ENCODE measurements around the gene LAMA2. TPM values are rescaled to one million over a fixed set of nuclear protein-coding genes. Genes with fewer than 3 reads are reported as not detected.
A peak's percentile ranks its signal among the peaks of the same experiment; 100 is the strongest.

The LAMA2 gene
- polyA plus RNA-seq, 12 donors = 96.1 to 182 (median 156) TPM

DNA sequence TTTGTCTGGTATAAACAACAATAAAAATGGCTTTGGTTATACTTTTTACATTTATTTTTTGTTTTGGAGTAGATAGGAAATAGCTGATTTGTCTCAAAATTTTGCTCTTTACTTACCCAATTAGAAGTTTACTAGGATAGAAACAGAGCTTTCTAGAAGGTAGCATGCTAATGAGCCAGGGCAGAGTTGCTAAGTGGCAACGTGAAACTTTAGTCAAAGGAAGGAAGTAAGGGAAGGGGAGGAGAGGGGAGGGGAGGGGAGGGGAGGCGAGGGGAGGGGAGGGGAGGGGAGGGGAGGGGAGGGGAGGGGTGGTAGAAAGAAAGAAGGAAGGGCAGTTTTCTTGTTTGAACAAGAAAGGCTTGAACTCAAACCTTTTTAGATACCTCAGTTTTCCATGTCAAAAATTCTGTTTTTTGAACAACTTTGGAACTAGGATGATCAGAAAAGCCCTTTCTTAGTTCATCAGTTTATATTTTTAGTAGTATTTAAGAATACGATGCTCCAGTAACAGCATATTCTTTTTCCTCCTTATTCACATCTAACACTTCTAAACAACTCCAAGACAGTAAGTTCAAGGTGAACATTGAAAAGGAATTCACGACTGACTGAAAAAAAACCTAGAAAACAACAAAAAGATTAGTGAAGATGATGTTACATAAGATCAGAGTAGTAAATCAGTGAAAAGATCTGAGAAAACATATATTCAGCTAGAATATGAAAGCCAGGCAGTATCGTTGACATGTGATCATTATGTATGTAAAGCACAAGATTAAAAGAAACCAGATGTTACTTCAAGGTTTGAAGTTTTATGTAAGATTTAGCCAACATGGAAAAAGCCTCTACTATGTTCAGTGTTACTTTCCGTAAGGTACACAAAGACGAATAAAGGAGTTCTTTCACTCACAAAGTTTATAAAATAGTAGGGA is 563.6 kb downstream of the LAMA2 start:
- no peak for DNase-seq

DNA sequence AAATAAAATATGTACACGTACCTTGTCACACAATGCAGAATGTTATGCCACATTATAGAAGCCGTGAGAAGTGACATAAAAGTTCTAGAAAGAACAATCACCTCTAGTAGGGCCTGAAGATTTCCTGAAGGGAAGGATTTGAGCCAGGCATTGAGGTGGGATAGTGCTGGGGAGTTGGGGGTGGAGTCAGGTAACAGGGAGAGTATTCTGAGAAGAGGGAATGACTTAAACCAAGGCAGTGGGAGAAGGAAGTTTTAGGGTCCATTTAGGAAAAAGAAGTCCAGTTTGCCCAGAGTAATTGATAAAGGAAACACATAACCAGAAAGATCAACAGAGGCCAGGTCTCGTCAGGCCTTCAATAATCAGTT is 564.2 kb downstream of the LAMA2 start:
- no peak for DNase-seq

DNA sequence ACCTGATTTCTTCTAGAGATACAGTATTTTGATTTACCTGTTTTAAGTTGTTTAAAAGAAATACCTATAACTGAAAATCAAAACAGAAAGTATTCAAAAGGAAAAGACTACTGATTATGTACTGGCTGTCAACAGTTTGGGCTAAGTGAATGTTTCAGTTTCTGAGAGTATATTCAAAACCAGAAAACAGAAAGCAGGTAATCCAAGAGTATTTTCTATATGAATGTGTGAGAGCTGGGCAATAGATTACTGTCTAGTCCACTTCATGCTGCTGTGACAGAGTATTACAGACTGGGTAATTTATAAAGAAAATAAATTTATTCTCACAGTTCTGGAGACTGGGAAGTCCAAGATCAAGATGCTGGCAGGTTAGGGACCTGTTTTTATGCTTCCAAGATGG is 566.0 kb downstream of the LAMA2 start:
- DNase-seq = no peak

DNA sequence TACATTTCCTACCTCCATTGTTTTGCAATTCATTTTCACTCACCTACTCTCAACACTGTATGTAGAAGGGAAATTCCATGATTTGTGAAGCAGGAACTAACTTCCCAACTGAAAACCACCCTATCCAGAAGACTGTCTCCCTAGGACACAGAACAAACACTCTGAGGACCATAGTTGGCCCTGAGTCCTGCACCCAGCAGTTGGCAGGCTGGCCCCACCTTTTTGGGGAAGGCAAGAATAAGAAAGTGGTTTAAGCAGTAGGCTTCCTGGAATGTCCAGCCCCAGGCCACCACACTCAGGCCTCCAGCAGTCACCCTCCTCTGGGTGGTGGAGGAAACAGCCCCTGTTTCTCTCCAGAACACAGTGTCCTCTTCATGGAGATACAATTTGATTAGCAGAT is 568.2 kb downstream of the LAMA2 start:
- DNase-seq = no peak

DNA sequence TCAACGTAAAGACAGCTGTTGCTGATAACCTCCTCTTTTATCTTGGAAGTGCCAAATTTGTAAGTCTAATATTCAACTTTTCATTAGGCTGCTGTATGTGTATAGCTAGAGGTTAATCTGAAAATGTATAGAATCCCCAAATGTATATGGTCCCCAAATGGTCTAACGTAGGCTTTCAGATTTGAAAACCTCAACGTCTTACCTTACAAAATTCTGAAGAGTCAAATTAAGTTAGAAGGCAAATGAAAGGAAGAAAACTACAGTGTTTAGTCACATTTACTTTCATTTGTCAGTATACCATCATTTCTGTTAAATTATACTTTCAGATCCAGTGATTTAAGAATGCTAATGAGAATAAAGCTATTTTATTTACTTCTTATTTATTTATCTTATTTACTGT is 570.1 kb downstream of the LAMA2 start:
- DNase-seq = no peak

DNA sequence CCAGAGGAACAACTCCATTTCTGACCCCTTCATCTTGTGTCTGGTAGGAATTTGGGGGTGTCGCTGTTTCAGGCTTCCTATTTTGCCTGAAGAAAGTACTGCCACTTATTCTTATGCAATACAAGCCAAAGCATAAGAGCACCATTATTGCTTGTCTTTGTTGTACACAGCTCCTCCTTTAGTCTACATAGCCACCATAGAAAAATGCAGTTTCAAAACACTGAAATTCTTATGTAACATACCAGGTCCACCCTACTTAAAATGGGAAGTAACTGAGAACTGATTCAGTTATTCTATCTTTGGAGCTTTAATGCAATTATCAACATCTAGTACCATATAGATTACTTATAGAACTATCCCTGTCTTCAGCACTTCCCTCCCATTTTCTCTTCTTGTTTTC is 571.5 kb downstream of the LAMA2 start:
- no peak for DNase-seq

DNA sequence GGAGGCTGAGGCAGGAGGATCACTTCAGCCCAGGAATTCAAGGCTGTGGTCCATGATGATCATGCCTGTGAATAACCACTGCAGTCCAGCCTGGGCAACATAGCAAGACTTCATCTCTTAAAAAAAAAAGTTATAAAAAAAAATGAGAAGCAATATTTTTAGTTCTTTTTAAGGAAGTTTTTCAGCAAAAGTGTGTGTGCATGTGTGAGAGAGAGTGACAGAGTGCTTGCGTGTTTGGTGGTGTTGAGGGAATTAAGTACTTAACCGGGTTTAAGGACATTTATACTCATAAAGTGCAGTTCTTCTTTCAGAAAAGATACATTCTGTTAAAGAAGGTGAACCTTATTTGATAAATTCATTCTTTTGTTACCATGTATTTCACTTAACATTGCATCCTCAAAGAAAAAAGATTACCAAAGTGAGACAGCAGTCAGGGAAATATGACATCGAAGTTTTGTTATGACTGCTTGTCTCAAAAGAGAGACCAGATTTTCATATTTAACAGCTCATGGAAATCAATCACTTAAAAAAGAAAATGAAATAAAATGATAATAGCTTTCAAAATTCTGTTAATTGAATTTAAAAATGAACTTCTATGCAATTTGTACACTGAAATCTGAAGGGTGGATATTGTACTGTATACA is 572.3 kb downstream of the LAMA2 start:
- DNase-seq = no peak

DNA sequence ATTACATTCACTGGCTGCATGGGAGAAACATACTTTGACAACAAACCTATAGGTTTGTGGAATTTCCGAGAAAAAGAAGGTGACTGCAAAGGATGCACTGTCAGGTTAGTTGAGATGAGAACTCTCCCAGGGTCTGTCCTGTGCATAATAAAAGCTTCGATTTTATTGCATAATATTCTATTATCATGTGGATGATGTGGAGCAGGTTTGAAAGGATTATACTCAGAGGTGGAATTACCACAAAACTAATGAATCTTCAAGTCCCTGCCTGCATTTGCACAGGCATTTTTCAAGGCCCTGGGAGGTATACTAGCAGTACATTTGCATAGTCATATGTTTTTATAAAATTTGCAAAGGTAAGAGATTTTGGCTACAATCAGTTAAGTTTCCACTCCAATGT is 577.3 kb downstream of the LAMA2 start:
- no peak for DNase-seq

DNA sequence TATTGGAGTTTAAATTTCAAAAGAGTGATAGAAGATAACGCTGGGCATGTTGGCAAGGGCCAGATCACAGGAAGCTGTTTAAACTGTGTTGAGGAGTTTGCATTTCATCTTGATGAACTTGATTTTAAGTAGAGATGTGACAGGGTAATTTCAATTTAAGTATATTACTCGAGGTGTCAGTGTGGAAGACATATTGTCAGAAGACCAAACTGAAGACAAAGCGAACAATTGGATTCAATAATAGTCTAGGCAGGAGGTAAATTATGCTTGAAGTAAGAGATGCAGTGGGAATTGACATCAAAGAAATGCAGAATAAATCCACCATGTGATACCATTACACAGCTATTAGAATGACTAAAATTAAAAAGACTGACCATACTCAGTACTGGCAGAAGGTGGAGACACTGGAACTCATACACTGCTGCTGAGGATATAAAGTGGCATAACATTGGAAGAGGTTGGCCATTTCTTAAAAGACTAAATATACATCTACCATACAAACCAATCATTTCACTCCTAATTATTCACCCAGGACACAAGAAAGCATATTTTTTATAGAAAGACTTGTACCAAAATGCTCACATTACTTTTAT is 586.2 kb downstream of the LAMA2 start:
- DNase-seq = no peak

DNA sequence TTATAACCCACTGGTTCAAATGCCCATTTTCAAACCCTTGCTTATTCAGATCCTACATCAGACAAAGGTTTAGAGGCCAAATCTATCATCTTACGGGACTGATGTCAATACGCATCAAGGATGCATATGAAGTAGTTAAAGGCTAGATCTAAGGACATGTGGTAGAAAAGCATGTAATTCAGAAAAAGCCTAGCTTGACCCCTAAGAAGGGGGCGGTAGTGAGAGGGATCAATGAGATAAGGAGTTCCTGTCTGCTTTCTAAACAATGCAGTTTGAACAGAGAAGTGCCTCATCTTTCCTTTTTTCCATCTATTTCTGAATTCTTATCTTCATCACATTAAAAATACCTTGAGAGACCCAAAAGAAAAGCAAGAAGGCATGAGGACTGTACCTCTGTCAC is 589.3 kb downstream of the LAMA2 start:
- no peak for DNase-seq

DNA sequence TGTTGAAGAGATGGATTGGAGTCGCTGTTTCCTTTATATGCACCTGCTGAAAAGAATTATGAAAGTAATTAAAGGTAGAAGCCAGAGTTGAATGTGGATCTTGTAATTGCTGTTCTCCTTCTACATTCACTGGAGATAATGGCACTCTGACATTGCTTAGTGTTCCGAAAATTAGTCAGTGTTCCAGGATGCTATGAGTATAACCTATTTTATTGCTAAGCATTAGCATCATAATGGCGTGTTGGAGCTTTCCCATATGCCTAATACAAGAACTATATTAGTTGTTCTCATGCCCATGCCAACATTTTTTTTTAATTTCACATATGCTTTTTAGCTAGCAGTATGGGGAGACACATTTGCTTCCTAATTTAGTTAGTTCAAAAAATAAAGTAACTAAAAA is 590.6 kb downstream of the LAMA2 start:
- no peak for DNase-seq

DNA sequence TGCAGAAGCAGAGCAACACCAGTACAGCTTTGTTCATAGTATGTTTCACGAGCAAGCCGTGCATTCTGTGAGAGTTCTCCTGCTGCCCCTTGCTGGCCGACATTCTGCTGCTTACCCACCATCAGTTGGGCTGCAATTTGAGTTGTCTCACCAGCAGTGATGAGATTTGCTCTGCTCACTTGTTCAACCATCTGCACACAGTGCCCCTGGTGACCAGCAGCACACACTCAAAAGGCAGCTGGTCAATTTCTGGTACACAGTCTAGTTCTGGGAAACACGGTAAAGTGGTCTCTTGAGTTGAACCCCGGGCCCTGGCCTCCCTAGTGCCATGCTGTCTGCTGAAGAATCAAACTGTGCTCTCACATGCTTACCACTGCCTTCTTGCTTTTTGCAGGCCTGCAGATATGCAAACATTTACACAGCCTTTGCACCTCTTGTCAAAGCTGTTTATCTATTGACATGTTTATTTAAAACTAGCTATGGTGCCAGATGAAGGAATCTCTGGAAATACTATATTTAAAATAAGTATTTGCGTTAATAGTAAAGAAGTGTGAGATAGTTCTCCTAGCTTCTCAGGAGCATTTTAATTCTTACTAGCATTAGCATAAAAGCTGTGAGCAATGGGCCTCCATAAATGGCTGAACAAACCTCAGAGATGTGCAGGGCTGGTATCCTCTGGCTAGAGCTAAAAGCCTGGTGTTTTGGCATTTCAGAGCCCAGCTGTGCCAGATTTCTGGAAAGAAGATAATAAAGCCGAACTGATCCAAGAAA is 592.7 kb downstream of the LAMA2 start:
- no peak for DNase-seq

DNA sequence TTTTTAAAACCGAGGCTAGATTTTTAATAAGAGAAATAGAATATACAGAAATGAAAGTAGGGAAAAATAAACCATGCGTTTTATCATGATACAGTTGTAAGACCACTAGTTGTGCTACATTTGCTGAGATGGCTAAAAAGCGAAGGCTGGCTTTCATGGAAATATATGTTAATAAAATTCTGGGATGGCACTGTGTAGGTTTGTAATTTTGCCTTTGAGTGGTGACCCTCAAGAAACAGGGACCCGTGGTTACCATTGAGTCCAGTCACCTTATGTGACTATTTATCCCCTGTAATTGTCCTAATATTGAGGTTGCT is 593.3 kb downstream of the LAMA2 start:
- no peak for DNase-seq

DNA sequence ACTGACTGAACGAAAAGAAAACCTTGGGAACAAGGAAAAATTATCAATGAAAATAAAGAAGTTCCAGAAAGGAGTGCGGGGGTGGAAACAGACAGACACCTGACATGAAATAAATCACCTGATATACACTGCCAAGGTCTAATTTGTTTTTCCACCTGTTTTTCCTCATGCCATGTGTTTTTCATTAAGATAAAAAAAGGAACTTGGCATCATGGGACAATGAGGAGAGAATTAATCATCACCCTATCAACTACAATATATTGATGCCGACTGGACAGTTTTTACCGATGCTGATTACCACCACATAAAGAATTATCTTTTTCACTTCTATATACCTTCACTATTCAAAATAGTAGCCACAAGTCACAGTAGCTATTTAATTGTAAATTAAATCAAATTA is 593.9 kb downstream of the LAMA2 start:
- DNase-seq = no peak

DNA sequence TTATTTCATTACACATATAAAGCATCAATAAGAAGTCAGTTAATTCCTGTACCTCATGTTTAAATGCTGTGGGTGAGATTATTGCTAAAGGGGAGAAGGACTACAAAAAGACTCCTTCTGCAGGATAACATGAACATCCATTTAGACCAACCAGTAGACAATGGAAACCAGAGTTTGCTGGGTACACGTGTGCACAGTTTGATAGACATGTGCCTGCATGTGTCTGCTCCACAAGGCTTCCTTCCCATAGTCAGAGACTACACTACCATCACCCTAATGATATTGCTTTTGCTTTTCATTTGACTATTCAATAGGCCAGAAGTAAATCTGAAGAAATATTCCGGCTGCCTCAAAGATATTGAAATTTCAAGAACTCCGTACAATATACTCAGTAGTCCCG is 595.4 kb downstream of the LAMA2 start:
- DNase-seq = no peak

DNA sequence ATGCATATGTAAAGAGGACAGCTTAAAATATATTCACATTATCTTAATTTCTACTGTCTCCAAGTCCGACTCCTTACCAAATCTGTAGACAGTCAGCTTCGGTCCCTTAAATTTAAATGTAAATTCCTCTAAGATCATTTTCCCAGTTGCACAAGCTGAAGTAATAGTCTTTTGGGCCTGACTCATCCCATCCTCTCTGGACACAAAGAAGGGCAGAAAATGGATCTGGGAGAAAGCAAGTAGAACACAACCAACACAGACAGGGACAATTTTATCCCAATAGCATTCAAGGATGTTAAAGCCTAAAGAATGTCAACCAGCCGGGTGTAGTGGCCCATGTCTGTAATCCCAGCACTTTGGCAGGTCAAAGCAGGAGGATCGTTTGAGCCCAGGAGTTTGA is 598.8 kb downstream of the LAMA2 start:
- no peak for DNase-seq

DNA sequence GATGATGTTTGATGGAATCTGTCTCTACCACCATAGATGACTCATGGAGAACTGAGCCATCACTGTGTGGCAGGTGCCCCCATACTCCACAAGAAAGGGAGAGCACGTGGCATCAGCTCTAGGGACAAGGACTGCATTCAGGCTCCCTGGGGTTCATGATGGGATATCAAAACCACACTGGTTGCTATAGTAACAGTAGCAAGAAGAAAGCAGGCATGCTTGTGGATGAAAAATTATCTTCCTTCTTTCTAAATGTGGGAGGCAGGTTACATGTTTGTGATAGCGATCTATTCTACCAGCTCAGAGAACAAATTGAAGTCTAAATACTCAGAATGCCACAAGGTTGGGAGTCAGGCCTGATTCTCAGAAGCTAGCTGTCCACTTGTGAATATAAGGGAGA is 602.8 kb downstream of the LAMA2 start:
- no peak for DNase-seq

DNA sequence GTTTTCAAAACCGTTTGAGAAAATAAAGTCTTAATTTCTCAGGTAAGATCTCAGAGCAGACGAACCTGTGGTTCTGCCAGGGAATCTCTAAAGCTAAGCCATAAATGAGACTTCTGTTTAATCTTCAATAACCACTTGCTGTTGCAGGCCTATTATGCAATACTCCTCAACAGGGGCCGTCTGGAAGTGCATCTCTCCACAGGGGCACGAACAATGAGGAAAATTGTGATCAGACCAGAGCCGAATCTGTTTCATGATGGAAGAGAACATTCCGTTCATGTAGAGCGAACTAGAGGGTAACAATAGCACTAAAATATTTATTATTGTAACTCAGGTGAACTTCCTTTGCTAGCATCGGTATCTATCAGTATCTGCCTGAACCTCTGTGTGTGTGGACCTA is 603.4 kb downstream of the LAMA2 start:
- DNase-seq = no peak

DNA sequence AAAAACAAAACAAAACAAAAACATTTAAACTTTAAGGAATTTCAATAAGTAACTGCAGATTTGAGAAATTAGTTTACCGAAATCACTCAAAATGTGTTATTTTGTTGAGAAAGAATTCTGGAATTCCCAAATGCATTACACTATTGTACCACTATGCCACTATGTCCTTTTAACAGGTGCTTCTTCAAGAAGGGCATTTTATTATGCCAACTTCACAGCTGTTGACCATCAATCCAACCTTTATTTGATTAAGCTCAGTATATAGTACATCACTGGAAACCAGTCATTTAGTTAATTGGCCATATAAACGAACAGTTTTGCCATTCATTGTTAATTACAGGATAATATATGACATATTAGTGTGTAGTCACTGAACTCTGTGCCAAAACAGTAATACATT is 605.4 kb downstream of the LAMA2 start:
- DNase-seq = no peak

DNA sequence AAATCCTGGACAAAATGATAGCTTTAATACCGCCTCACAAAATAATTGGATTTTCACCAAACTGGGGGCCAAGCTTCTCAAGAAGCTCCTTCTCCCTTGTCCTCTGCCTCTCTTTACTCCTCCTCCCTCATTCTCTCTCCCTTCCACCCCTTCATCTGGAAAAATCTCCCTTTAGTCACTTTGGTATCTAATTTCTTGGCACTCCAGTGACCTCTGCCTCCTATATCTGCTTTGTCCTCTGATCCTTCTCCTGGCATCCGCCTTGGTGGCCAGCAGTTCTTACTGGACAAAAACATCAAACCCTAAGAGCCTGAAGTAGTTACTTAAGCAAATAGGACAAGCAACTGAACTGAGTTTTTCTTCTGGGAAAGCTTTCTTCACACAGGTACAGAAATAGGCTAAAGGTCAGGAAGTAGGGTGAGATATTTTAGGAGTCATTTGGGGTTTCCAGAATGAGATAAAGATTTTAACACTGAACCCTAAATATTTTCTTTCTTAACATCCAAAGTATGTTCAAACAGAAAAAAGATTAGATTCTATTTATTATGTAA is 606.4 kb downstream of the LAMA2 start:
- no peak for DNase-seq

DNA sequence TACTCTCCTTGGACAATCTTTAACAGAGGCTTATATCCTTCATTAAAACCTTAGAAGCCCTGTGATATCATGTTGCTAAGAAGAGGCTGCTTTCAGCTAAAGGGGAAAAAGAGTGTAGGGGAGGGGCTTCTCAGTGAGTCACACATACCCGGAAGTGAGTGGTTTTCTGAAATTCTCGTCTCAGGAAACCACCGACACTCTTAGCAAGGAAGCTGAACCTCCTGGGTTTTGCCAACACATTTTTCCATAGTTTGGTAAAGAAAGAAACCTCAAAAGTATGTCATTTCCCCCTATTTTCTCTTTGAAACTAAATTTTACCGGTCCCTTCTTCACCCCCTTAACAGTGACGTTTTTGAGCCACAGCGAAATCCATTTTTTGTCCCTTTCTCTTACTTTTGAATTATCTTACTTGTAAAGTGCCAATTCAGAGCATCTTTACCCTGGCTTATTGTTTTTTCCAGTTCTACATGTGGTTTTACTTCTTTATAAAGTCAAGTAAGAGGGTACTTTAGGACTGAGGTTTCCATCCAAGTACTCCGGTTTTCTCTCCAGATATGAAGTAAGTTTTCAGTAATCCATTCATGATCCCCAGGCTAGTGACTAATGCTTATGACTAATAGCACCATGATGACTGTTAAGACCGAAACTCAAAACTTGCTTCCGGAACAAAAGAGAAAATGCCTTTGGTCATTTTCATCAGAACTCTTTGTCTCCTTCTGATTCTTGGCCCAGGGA is 607.8 kb downstream of the LAMA2 start:
- DNase-seq = peak; percentile 35

DNA sequence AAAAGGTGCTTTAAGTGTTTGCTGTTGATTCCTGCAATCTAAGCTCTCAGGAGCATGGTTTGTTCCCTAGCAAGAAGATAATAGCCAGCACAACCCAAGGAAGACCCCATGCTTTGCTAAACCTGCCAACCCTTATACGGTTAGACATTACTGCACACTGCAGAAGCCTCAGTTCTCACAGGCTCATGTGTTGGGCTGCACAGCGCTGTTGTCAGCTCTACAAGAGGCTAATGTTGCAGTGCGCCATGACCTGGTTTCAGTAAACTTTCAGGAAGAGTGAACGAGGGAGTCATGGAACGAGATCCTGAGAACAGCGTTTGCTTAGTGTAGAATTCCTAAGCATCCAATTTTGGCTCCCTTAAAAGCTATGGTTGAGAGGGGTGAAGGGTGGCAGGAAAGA is 608.5 kb downstream of the LAMA2 start:
- no peak for DNase-seq

Data from muscle of arm (tissue), 12 donors.